Colonic mucosa (tissue), 4 donors: ENCODE results near the gene PAH. TPM values are rescaled to one million over a fixed set of nuclear protein-coding genes. Genes with fewer than 3 reads are reported as not detected.

Experiments
- DNase-seq: peaks from one replicate; pipeline ENCODE4 v3.0.0-alpha.2; 2020
- H3K27ac ChIP-seq: fragments of 200-600 bp; one replicate; pipeline ENCODE4 v1.8.0; 2021
- H3K27me3 ChIP-seq: fragments of 200-600 bp; one replicate; pipeline ENCODE4 v1.8.0; 2021
- H3K36me3 ChIP-seq: fragments of 200-600 bp; one replicate; pipeline ENCODE4 v1.8.0; 2021
- H3K4me1 ChIP-seq: fragments of 200-600 bp; one replicate; pipeline ENCODE4 v1.8.0; 2021; ENCODE audit warnings: mild to moderate bottlenecking
- H3K4me3 ChIP-seq: fragments of 200-600 bp; one replicate; pipeline ENCODE4 v1.8.0; 2021
- H3K9ac ChIP-seq, 2 donors: one replicate each; pipeline ENCODE4 v1.7.0; 2013; ENCODE audit warnings: control low read depth in 2 of 2, low read depth in 2 of 2, low read length in 2 of 2
- H3K9me3 ChIP-seq: fragments of 200-600 bp; one replicate; pipeline ENCODE4 v1.8.0; 2021
- CTCF ChIP-seq: fragments of 200-600 bp; IDR thresholded peaks from one replicate; pipeline ENCODE4 v1.8.0; 2022; ENCODE audit warnings: antibody characterized with exemption, mild to moderate bottlenecking
- intact Hi-C: fragments of 100-400 bp; cut with DNase I; formaldehyde crosslinking; loops from one replicate; pipeline ENCODE4 v1.14.1; 2022
- total RNA-seq, 2 donors: library from RNA; stranded (reverse); fragmentation: NEBNext Ultra II Directional in 1 of 2; extraction: Animal tissue kit (Norgen Biotek cat#: 25700) in 1 of 2; gene quantifications; one replicate each; pipeline ENCODE4 v1.2.1, GENCODE V29; 2021
- donor health status: healthy.
- donor health status: DM: no; HTN: no; CAD: no.
- donor health status: DM: no; HTN: no; CAD: no.

PAH gene
- total RNA-seq, 2 donors from 2014 or later: 0.11 to 1.3 TPM

GRCh38 chr12:102927220-102927619 lies 10.2 kb upstream of the PAH start:
- H3K27ac ChIP-seq: no peak overlapping the region
- no peaks in the 10 kb centered on the region for H3K36me3 ChIP-seq
- no peak overlapping the region for H3K4me3 ChIP-seq
- H3K27me3 ChIP-seq: no peaks in the 10 kb centered on the region
- DNase-seq: no peak
- no peak overlapping the region for H3K9ac ChIP-seq
- H3K4me1 ChIP-seq: no peaks in the 10 kb centered on the region
- no peaks in the 10 kb centered on the region for H3K9me3 ChIP-seq
- no peak for TF ChIP-seq CTCF
- intact Hi-C loops: no loop called here

- H3K9ac ChIP-seq: no peak overlapping the region
- H3K27me3 ChIP-seq: no peaks in the 10 kb centered on the region
- no peaks in the 10 kb centered on the region for H3K36me3 ChIP-seq
- DNase-seq: no peak
- TF ChIP-seq CTCF: no peak
- H3K9me3 ChIP-seq: no peaks in the 10 kb centered on the region
- intact Hi-C loops: no loop called here
- no peak overlapping the region for H3K27ac ChIP-seq
- no peak overlapping the region for H3K4me3 ChIP-seq
- no peaks in the 10 kb centered on the region for H3K4me1 ChIP-seq
These were observed 4.2 kb upstream of the PAH start for GRCh38 chr12:102921240-102921639.

- H3K4me3 ChIP-seq: no peak overlapping the region
- TF ChIP-seq CTCF: no peak
- no peaks in the 10 kb centered on the region for H3K9me3 ChIP-seq
- no peaks in the 10 kb centered on the region for H3K36me3 ChIP-seq
- H3K27ac ChIP-seq: no peak overlapping the region
- no peak overlapping the region for H3K9ac ChIP-seq
- H3K27me3 ChIP-seq: no peaks in the 10 kb centered on the region
- no peak for DNase-seq
- intact Hi-C loops: no loop called here
- no peaks in the 10 kb centered on the region for H3K4me1 ChIP-seq
These were observed 3.2 kb upstream of the PAH start for GRCh38 chr12:102920271-102920670.

- Histone ChIP-seq H3K4me3 (no peak overlapping the region), H3K27ac (no peak overlapping the region), H3K36me3 (no peaks in the 10 kb centered on the region), H3K9me3 (no peaks in the 10 kb centered on the region), H3K27me3 (no peaks in the 10 kb centered on the region), H3K9ac (no peak overlapping the region), H3K4me1 (no peaks in the 10 kb centered on the region)
- intact Hi-C loops: no loop called here
- no peak for DNase-seq
- no peak for TF ChIP-seq CTCF
These were observed 1.8 kb upstream of the PAH start for GRCh38 chr12:102918840-102919239.

GRCh38 chr12:102916252-102917025 lies 605 bp downstream of the PAH start:
- H3K9ac ChIP-seq: no peak overlapping the region
- DNase-seq: no peak
- no peak overlapping the region for H3K27ac ChIP-seq
- peak overlapping the region; percentile 22 for H3K4me3 ChIP-seq
- no peaks in the 10 kb centered on the region for H3K4me1 ChIP-seq
- H3K27me3 ChIP-seq: no peaks in the 10 kb centered on the region
- no peak for TF ChIP-seq CTCF
- no peaks in the 10 kb centered on the region for H3K9me3 ChIP-seq
- intact Hi-C loops: no loop called here
- no peaks in the 10 kb centered on the region for H3K36me3 ChIP-seq
